Breast epithelium (tissue), 3 donors: ENCODE measurements around the gene TAB3.

ENCODE experiments used
- POLR2A ChIP-seq: fragments of 450-650 bp; IDR thresholded peaks from one replicate; pipeline ENCODE4 v1.6.1; 2016; ENCODE audit warnings: antibody characterized with exemption, mild to moderate bottlenecking, moderate library complexity
- POLR2AphosphoS5 ChIP-seq, 3 donors: sonication (generic); formaldehyde crosslinking; IDR thresholded peaks; one replicate each; pipeline ENCODE4 v1.6.1; 2017; ENCODE audit warnings: antibody characterized with exemption in 3 of 3
- TF ChIP-seq, protein P1 (sequence below), 3 donors: fragments of 450-650 bp; IDR thresholded peaks; one replicate each; pipeline ENCODE4 v1.5.1; 2016 to 2017; ENCODE audit warnings: antibody characterized with exemption in 3 of 3, mild to moderate bottlenecking in 3 of 3, moderate library complexity in 3 of 3

DNA sequence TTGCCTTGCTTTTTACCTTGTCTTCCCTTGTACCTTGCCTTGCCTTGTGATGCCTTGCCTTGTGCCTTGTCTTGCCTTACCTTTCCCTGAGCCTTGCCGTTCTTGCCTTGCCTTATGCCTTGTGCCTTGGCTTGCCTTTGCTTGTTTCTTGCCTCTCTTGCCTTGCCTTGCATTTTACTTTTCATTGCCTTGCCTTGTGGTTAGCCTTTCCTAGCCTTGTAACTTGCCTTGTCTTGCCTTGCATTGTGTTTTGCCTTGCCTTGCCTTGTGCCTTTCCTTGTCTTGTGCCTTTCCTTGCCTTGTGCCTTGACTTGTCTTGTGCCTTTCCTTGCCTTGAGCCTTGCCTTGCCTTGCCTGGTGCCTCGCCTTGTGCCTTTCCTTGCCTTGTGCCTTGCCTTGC is 84.6 kb downstream of the TAB3 start:
- TF ChIP-seq POLR2A (no peak), POLR2AphosphoS5 (IDR thresholded peaks at IDR 0.05) (no peak)
- TF ChIP-seq, protein P1, sequence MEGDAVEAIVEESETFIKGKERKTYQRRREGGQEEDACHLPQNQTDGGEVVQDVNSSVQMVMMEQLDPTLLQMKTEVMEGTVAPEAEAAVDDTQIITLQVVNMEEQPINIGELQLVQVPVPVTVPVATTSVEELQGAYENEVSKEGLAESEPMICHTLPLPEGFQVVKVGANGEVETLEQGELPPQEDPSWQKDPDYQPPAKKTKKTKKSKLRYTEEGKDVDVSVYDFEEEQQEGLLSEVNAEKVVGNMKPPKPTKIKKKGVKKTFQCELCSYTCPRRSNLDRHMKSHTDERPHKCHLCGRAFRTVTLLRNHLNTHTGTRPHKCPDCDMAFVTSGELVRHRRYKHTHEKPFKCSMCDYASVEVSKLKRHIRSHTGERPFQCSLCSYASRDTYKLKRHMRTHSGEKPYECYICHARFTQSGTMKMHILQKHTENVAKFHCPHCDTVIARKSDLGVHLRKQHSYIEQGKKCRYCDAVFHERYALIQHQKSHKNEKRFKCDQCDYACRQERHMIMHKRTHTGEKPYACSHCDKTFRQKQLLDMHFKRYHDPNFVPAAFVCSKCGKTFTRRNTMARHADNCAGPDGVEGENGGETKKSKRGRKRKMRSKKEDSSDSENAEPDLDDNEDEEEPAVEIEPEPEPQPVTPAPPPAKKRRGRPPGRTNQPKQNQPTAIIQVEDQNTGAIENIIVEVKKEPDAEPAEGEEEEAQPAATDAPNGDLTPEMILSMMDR (IDR thresholded peaks at IDR 0.05) = no peak
